ENCODE data around the gene PRMT1.

GRCh38 chr19:49696115-49696514 lies 19.0 kb downstream of the PRMT1 start:
- TF ChIP-seq CTCF (IDR thresholded peaks at IDR 0.05) (no peak), POLR2AphosphoS5 (IDR thresholded peaks at IDR 0.05) (no peak), POLR2A (IDR thresholded peaks at IDR 0.05) (no peak)
